ENCODE data around the gene DIS3L2.

DIS3L2 gene

DNA sequence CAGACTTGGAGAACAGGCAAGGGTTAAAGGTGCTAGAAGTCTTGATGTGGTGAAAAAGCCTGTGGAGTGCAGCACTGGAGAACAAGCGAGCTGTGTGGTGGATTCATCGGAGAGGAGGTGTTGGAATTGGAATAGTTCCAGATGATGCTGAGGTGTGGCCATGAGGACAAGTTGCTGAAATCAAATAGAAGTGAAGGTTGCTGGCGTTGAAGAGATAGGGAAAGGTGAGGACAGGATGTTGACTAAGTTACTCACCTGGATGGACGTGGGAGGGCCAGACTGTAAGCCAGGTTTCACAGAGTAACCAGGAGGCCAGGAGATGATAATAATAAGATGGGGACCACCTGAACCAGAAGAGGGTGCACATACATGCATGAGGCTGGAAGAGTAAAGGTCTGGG is 173.4 kb downstream of the DIS3L2 start:
- no peak overlapping the region for H3K27ac ChIP-seq
- H3K27me3 ChIP-seq (ENCODE audit: insufficient read depth, low read depth, severe bottlenecking), result no peaks in the 10 kb centered on the region
- H3K36me3 ChIP-seq, result peaks cover 11% of the 10 kb centered on the region; the same call in 1 of the 2 replicates
- no peak overlapping the region for H3K4me3 ChIP-seq (ENCODE audit: low read depth, low read length)
- TF ChIP-seq, protein P1, sequence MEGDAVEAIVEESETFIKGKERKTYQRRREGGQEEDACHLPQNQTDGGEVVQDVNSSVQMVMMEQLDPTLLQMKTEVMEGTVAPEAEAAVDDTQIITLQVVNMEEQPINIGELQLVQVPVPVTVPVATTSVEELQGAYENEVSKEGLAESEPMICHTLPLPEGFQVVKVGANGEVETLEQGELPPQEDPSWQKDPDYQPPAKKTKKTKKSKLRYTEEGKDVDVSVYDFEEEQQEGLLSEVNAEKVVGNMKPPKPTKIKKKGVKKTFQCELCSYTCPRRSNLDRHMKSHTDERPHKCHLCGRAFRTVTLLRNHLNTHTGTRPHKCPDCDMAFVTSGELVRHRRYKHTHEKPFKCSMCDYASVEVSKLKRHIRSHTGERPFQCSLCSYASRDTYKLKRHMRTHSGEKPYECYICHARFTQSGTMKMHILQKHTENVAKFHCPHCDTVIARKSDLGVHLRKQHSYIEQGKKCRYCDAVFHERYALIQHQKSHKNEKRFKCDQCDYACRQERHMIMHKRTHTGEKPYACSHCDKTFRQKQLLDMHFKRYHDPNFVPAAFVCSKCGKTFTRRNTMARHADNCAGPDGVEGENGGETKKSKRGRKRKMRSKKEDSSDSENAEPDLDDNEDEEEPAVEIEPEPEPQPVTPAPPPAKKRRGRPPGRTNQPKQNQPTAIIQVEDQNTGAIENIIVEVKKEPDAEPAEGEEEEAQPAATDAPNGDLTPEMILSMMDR (IDR thresholded peaks at IDR 0.05; ENCODE audit: low read depth, low read length), result no peak
- DNase-seq, result no peak
- H3K9me3 ChIP-seq (ENCODE audit: severe bottlenecking), result no peaks in the 10 kb centered on the region

DNA sequence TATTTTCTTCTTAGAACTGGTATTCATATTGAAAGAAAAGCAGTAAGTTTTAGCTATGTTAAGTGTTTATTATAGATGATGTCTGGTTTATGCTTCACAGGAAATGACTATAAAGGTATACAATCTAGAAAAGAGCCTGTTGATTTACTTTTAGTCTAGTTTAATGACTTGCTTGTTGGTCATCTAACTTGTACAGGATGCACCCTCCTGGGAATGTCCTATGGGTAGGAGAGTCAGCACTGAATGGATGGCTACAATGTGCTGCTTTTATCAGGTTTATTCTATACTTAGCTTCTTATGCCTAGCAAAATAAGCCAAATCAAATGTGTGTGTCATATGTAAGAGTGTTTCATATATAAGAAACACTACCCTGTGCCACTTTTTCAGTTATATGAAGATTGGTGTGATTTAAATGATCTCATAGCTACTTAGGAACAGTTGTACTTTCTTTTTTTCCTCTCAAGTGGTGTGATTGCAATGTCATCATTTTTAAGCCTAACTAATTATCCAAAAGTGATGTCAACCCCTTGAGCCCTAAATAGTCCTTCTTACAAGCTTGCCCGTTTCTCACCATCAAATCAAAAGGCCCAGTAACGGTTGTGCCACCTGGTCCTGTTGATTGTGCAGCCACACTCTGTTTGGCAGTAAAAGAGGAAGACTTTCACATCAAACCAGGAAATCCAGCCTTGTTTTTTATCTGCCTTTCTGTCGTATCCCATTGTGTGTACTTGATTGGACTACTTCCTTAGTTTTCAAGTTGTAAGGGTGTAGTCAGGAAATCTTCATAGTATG is 176.0 kb downstream of the DIS3L2 start:
- peaks cover 5% of the 10 kb centered on the region; the same call in 1 of the 2 replicates for H3K36me3 ChIP-seq
- H3K4me3 ChIP-seq (ENCODE audit: low read depth, low read length), result no peak overlapping the region
- TF ChIP-seq, protein P1 (IDR thresholded peaks at IDR 0.05; ENCODE audit: low read depth, low read length), result no peak
- DNase-seq, result no peak
- no peak overlapping the region for H3K27ac ChIP-seq
- no peaks in the 10 kb centered on the region for H3K9me3 ChIP-seq (ENCODE audit: severe bottlenecking)
- H3K27me3 ChIP-seq (ENCODE audit: insufficient read depth, low read depth, severe bottlenecking), result no peaks in the 10 kb centered on the region

DNA sequence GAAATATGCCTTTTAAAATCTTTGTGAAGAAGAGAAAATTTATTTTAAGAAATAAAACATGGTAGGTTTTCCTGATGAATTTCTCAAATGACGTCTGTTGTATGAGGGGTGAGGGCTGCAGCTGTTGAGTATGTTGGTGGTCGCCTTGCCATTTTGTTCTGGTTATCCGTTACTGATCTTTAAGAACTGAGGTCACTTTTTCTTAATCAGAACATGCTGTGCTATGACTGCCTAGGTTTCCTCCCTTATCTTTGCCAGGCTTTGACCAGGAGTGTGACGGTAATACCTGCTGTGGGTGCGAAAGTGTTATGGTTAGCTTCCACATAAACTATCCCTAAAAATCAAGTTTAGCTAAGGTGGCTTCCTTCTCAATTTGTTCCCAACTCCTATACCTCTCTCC is 176.9 kb downstream of the DIS3L2 start:
- TF ChIP-seq, protein P1 (IDR thresholded peaks at IDR 0.05; ENCODE audit: low read depth, low read length), result no peak
- Histone ChIP-seq H3K36me3 (no peaks in the 10 kb centered on the region), H3K27ac (no peak overlapping the region)

DNA sequence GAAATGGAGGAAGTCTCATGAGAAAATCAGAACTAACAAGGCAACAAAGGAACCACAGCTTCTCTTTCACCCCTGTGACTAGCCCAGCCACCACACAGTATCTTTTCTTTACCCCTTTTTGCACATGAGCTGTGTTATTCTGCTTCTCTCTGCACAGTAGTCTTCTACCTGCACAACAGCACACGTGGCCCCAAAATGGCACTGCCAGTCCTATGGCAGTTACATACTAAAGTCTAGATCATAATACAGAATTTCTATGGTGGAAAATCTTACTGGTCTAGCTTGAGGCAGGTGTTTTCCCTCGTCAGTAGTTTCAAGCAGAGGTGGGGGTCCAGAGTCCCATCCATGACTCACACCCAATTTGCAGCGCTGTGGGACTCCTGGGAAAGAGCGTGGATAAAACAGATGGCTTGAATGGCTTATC is 177.7 kb downstream of the DIS3L2 start:
- Histone ChIP-seq H3K4me3 (ENCODE audit: low read depth, low read length) (no peak overlapping the region), H3K27me3 (ENCODE audit: insufficient read depth, low read depth, severe bottlenecking) (no peaks in the 10 kb centered on the region), H3K36me3 (no peaks in the 10 kb centered on the region), H3K9me3 (ENCODE audit: severe bottlenecking) (no peaks in the 10 kb centered on the region), H3K27ac (no peak overlapping the region)
- TF ChIP-seq, protein P1 (IDR thresholded peaks at IDR 0.05; ENCODE audit: low read depth, low read length), result no peak
- DNase-seq, result no peak

More for the DNA sequence above, 176.9 kb downstream of the DIS3L2 start:
- Histone ChIP-seq H3K27me3 (ENCODE audit: insufficient read depth, low read depth, severe bottlenecking) (no peaks in the 10 kb centered on the region), H3K4me3 (ENCODE audit: low read depth, low read length) (no peak overlapping the region), H3K9me3 (ENCODE audit: severe bottlenecking) (no peaks in the 10 kb centered on the region)
- DNase-seq, result no peak

DNA sequence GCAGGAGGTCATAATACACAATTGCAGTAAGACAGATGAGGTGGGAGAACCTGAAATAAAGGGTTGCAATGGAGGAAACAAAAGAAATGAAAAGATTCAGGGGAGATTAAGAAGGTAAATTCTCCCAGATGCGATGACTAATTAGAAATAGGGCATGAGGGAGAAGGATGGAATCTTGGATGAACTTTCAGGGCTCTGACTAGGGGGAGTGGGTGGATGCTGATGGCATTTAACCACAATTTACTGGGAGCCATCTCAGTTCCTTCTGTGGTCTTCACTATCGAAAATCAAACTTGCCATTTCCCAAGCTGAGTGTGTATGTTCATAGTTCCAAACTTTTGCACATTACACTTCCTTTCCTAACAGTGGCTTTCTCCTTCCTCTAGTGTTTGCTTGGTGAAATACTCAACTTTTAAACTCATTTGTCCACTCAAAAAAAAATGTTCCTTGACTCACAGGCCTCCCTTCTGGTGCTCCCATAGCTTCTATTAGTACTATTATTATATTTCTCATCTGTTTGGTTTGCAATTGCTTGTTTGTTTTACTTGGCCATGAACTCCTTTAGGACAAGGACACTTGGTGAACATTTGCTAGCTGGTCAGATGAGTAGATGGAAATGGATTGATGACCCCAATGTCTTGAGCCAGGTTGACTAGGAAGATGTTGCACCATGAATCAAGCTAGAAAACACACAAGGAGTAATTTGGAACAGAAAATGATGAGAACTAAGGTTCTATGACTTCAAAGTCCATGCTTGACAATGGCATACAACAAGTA is 178.5 kb downstream of the DIS3L2 start:
- no peak overlapping the region for H3K27ac ChIP-seq
- H3K9me3 ChIP-seq (ENCODE audit: severe bottlenecking), result no peaks in the 10 kb centered on the region
- no peak for DNase-seq
- no peaks in the 10 kb centered on the region for H3K36me3 ChIP-seq
- TF ChIP-seq, protein P1 (IDR thresholded peaks at IDR 0.05; ENCODE audit: low read depth, low read length), result no peak
- H3K4me3 ChIP-seq (ENCODE audit: low read depth, low read length), result no peak overlapping the region
- H3K27me3 ChIP-seq (ENCODE audit: insufficient read depth, low read depth, severe bottlenecking), result no peaks in the 10 kb centered on the region

All from WERI-Rb-1 (cell line).